T-helper 1 cell (primary cell): ENCODE measurements around the gene TRAF3IP1.
"Not testable (repeated sequence)": the region's sequence is repeated elsewhere in the genome, so short reads cannot be mapped to it uniquely, and the experiment has no call there.

ENCODE experiments used
- DNase-seq, 5 donors: peaks; one replicate each; pipeline ENCODE4 v3.0.0-alpha.2; 2012 to 2020

Gene TRAF3IP1

DNA sequence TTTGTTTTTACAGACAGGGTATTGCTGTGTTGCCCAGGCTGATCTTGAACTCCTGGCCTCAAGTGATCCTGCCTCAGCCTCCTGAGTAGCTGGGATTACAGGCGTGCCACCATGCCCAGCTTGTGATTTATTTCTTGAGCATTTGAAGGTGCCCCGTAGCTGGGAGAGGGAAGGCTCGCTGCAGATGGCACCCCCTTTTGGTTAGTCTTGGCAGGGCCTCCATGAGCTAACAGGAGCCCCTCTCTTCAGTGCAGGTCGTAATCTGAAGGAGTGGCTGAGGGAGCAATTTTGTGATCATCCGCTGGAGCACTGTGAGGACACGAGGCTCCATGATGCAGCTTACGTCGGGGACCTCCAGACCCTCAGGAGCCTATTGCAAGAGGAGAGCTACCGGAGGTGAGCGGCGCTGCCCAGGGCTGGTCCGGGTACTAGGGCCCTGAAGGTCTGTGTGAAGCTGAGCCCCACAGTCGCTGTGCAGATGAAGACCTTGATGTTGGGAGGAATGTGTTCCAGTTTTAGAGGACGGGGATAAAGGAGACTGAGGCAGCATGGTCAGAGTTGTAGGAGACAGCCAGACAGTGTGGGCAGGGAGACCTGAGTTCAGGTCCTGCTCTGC is 113.1 kb downstream of the TRAF3IP1 start:
- DNase-seq = no peak

DNA sequence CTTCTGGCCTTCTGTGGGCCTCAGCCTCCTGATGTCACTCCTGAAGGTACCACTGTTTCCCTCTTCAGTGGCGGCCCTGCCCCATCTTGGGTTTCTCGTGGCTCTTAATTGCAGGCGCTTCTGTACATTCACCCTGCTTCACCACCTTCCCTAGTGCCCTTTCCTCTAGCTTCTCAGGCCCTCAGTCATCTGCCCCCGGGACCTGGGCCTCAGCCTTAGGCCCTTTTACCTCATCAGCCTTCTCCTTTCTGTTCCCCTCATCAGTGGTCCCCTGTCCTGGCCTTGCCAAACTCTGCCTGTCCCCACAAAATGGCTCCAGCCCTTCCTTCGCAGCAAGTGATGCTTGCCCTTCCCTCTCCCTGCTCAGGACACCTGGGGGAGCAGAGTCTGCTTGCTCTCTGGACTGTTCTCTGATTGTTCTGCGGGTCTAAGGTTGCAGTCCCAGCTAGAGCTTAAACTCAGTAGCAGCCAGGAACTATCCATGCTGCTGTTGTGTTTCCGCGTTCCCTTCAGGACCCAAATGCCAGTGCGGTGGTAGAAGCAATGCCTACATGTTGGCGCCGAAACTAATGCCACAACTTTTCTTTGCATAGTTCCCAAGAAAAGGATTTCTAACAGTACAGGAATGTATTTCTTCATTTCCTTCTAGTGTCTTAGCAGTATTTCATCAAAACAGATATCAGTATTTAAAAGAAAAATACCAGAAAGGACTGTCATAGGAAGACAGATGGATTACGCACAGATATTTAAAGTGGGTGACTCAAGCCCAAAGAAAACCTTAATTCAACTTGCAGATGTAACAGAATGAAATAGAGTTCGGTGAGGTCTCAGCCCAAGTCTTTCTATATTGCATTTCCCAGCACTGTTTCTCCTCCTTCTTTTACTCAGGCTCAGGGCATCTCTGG is 113.9 kb downstream of the TRAF3IP1 start:
- DNase-seq = no peak

DNA sequence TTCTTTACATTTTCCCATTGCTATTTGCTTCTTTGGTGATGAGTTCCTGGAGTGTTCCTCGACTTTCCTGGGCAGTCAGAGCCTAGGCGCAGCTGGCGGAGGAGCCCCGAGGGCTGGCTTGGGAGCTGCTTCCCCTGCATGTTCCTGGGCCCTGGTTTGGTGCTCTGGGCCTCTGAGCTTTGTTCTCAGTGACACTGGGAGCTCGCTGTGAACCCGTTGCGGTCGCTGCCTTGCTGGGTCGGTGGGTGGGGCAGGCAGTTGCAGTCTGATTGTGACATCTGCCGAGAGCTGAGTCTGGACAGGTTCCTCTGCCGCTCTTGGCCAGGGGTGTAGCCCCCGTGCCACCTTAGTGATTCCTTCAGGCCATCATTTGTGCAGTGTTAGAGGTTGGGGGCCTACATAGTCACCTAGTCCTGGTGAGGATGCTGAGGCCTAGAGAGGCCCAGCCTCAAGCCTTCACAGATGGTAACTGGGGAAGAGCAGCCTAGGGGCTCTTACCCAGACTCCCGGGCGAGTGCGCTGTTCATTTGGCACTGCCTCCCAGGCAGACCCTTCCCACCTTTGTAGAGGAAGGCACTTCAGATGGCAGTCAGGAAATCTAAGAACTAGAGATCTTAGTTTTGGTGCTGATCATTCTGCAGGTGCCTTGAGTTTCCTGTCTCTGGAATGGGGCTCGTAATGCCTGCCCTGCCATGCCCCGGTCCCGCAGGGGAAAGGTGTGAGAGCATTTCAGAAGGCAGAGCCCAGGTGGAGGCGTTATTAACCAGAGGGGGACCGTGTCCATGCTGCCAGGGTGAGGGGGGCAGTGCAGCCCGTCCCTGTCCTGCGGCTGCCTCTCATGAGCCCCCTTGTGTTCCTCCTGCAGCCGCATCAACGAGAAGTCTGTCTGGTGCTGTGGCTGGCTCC is 114.8 kb downstream of the TRAF3IP1 start:
- DNase-seq = no peak

DNA sequence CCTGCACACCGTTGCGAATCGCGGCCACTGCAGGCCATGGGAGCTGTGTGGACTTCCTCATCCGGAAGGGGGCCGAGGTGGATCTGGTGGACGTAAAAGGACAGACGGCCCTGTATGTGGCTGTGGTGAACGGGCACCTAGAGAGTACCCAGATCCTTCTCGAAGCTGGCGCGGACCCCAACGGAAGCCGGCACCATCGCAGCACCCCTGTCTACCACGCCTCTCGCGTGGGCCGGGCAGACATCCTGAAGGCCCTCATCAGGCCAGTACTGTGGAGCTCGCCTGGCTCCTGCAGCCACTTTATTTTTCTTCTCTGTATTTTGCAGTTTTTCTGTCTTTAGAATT is 115.4 kb downstream of the TRAF3IP1 start:
- no peak for DNase-seq

DNA sequence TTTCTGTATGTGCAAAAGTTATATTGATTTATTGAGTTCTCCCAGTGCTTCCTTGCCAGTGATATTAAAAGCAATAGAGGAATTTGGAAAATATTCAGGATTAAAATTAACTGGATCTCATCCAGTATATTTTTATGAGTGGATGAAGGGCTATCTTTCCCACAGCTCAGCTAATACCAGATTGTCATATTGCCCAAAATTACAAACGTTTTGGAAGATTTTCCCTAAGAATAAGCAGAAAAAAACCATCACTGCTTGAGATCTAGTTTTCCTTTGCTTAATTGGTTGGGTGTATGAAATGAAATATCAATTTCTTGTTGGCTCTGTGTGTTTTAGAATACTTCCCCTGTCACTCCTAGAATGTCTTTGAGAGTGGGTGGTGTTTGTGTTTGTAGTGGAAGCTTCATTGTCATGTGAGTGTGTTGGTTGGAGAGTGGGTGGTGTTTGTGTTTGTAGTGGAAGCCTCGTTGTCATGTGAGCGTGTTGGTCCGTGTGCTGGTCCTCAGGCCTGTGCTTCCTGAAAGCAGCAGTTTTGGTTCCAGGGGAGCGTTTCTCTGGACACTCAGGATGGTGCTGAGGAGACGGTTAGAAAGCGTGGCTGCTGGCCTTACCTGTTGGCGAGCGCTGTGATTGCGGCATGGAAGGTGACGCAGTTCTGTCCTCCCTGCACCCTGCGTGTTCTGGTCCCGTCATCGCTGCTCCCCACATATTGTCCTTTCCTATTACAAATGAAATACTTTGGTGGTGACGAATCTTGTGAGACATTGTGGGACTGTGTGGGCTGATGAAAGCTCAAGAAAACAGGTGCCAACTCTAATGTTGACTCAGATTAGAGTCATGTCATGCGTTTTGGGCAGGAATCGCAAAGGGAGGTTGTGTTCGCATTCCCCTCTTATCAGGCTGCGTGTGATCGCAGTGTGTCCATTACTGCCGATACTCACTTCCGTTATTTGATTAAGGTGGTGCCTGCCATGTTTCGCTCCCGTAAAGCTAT is 118.8 kb downstream of the TRAF3IP1 start:
- peak in 1 of 5 donors; percentile 69 for DNase-seq

DNA sequence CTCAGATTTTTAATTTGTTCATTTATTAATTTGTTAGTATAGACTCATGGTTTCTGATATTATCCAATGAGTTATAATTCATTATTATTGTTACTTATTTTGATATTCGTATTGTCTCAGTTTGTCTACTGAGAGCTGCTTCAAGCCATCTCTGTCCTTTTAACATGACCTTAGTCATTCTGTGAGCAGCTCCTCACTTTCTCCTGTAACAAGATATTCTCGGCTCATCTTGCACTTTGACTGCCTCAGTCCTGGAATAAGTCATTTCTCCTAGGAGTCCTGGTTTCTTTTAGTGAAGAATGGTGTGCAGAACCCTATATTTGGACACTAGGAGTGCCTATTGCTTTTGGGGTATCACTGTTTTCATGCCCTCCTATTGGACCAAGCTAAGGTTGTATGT is 119.6 kb downstream of the TRAF3IP1 start:
- no peak for DNase-seq

DNA sequence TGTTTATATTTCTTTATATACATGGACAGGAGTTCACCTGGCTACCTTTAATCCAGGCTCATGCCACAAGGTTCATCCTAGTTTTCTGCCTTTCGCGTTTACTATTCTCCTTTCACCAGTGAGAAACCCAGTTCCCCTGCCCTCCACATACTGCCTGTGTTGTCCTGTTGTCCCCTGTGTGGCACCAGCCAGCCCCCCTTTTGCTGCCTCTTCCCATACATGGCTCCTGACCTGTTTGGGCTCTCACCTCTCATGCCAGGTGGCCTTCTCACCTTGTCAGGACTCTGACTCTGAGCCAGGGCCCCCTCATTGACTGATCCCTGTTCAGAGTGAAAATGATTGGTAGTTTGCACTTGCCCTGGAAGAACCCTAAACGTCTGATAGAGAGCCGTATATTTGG is 120.0 kb downstream of the TRAF3IP1 start:
- no peak for DNase-seq

DNA sequence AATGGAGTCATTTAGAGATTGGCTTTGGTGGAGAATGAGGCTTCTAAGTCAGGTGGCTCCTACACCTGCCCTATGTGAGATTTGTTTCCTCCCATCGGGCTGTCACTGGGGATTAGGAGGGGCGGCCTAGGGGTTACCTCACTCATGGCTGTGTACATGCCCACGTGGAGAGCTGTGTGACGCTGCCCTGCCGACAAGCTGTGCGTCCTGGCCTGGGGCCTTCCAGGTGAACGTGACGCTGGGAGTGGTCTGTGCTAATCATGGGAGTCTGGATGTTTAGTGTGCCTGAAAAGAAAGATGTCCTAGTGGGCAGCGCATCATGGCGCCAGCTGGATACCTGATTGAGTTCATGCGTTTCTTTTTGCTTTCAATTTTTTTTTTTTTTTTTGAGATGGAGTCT is 120.4 kb downstream of the TRAF3IP1 start:
- DNase-seq = no peak

DNA sequence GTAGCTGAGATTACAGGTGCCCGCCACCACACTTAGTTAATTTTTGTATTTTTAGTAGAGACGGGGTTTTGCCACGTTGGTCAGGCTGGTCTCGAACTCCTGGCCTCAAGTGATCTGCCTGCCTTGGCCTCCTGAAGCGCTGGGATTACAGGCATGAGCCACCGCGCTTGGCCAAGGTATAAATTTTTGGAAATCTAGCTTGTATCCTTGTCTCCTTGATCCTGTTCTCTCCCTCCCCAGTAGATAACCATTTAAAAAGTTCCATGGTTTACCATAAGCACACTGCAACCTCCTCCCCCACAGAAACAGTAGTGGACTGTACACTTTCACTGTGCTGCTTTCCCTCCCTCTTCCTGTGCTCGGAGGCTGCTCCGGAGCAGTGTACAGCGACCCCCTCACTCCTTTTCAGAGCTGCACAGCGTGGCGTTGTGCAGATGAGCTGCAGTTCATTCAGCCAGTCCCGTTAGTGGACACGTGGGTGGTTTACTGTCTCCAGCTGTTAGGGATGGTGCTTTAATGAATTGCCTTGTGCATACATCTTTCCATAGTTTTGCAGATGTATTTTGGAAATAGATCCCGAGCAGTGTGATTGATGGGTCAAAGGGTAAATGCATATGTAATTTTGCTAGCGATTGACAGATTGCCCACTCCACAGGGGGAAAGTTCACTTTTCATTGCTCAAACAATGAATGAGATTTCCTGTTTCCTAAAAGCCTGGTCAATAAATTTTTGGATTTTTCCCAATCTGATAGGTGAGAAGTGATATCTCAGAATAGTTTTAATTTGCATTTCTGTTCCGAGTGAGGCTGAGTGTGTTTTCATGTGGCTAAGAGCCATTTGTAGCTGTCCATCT is 121.2 kb downstream of the TRAF3IP1 start:
- no peak for DNase-seq

DNA sequence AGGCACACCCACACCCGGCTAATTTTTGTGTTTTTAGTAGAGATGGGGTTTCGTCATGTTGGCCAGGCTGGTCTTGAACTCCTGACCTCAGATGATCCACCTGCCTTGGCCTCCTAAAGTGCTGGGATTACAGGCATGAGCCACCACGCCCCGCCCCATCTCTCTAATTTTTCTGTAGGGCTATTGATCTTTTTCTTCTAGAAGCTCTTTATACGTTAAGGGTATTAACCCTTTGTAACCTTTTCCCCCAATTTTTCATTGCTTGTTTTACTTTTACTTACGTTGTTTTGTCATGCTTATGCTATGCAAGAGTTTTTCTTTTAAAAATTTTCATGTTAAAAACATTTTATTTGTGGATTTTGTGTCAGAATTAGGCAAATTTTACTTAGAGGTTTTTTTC is 121.9 kb downstream of the TRAF3IP1 start:
- not testable (repeated sequence) for DNase-seq

DNA sequence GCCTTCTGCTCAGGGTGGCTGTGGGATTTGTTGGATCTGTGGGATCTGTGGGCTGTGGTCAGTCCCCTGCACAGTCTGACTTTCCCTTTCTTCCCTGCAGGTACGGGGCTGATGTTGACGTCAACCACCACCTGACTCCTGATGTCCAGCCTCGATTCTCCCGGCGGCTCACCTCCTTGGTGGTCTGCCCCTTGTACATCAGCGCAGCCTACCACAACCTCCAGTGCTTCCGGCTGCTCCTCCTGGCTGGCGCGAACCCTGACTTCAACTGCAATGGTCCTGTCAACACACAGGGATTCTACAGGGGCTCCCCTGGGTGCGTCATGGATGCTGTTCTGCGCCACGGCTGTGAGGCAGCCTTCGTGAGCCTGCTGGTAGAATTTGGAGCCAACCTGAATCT is 123.9 kb downstream of the TRAF3IP1 start:
- no peak for DNase-seq

DNA sequence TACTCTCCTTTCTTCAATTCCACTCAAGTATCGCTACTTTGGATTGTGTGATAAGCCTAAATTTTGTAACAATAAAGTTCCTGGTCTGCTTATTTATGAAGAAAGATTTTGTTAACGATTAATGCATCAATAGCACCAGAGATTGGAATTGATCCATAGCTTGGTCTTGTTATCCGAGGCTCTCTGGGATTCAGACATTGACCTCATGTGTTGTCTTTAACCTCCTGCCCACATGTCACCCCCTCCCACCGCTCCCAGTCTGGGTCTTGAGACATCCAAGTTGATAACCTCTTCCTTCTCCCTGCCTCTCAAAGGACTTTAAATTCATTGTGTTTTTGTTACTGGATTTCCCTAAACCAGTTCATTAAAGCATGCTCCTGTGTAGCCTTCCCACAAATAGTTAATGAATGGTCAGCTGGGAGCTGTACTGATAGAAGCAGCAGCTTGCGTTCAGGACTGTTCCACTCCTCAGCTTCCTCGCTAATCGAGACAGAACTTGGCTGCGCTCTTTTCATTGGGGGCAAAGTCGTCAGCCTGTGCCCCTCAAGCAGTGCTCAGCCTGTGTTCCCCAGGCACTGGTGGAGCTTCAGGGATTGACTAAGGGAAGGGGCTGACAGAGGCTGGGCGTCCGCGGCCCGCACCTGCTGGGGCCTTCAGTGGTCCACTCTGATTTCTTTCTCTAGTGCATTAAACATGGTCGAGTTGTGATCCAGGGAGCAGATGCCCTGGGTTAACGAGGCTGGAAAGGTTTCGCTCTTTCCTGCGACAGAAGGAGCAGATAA is 125.3 kb downstream of the TRAF3IP1 start:
- DNase-seq = no peak

DNA sequence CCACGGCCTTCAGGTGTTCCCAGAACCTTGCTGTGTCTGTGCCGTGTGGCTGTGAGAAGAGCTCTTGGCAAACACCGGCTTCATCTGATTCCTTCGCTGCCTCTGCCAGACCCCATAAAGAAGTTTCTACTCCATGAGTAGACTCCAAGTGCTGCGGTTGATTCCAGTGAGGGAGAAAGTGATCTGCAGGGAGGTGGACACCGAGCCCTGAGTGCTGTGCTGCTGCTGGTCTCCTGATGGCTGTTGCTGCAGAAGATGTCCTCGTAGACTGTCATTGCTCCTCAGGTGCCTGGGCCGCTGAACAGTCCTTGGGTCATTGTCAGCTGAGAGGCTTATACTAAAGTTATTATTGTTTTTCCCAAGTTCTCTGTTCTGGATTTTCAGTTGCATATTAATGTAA is 126.1 kb downstream of the TRAF3IP1 start:
- no peak for DNase-seq

DNA sequence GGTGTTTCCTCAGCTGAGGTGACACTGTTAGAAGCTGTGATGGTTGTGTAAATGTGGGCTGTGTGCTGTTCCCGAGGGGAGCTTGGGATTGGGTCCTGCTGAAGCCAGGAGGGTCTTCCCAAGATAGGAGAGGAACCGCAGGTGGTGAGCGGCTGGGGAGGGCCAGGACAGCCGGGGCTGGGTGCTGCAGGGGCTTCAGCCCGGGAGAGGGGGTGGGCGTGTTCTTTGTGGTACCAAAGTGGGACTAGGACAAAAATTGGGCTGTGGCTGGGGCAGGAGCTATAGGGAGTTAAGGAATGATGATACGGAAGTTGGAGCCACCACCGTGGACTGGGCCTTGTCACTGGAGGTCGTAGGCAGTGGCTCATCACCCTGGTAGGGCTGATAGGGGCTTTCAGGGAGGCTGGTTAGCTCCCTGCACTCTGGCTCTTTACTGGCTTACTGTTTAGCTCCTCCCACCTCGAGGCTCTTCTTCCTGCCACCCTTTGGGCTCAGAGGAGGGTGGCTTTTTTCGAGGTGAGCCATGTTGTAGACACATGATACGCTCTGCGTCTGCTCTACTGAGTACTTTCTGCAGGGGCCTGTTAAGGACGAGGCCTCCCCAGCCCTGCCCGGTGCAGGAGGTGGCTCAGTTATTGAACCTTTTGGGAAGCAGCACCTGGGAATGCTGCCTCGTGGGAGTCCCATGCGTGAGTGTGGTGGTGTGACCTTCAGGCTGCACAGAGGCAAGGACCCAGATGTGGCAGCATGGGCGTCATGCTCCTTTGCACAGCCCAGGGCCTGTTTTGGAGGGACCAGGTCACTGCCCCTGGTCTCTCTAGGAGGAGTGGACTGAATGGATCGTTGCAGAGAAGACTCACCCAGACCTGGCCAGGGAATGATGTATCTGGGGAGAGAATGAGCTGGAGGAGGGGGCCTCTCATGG is 128.0 kb downstream of the TRAF3IP1 start:
- DNase-seq = no peak

DNA sequence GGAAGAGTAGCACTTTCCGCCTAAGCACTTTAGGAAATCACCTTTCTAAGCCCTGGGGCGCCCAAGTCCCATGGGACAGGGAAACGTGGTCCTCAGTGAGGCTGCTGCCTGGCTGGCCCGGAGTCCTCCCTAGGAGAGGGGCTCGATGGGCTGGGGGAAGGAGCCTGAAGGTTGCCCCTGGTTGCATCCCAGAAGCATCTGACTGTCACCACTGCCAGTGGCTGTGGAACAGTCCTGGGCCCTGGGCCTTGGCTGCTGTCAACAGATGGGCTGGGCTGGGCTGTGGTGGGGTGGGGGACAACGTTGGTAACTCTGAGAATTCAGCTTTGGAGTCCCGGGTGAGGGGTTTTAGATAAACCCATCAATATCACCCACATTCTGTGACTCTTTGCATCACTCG is 128.9 kb downstream of the TRAF3IP1 start:
- no peak for DNase-seq

DNA sequence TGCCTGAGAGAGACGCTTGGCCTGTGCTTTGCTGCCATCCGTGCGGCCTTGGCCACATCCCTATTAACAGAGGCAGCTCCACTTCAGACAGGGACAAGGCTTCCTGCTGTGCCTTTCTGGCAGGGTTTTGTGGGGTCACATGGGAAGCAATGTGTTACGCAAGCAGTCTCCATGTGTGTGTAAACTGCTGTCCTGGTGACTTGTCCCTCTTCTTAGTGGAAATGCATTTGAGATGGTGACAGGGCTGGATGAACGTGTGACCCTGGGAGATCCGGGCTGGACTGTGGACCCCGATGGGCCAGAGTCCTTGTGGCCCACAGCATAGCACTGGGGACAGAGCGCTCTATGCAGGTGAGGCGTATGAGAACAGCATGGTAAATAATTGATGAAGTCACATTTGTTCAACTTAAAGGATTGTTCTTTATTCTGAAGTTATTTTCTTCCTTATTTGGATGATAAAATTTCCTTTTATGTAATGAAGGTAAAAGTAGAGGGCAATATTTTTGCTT is 129.6 kb downstream of the TRAF3IP1 start:
- no peak for DNase-seq

DNA sequence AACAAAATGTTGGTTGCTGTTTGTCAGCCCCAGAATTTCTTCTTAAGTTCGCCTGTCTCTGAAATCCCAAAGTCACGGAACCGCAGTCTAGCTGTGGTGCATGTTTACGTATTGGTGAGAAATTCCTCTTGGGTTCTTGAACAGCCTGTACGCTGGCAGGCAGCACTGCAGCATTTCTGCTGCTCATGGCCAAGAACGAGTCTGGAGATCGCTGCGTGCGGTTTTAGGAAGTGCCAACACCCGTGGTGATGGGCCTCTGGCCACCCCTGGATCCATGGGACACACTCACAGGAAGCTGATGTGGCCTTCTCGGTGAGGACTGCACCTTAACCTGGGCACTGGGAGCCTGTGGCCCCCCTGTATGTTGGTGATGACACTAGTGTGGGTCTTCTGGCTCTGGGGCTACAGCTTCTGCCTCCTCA is 130.1 kb downstream of the TRAF3IP1 start:
- DNase-seq = no peak
